Mononuclear cell (primary cell): Measurements from ENCODE around the gene FSCN2. TPM values are rescaled to one million over a fixed set of nuclear protein-coding genes. Genes with fewer than 3 reads are reported as not detected.
"Not testable (repeated sequence)": the region's sequence is repeated elsewhere in the genome, so short reads cannot be mapped to it uniquely, and the experiment has no call there.

Source experiments
- H3K27me3 ChIP-seq: 2 replicates; pipeline ENCODE4 v1.6.0; 2011; ENCODE audit warnings: low read length, control low read depth; ENCODE audit not compliant: insufficient read depth
- H3K4me1 ChIP-seq: 2 replicates; pipeline ENCODE4 v1.5.1; 2011; ENCODE audit warnings: mild to moderate bottlenecking, low read length, control low read depth; ENCODE audit not compliant: insufficient read depth
- H3K4me3 ChIP-seq: 2 replicates; pipeline ENCODE4 v1.5.1; 2011; ENCODE audit warnings: mild to moderate bottlenecking, low read length, moderate library complexity
- H3K9me3 ChIP-seq: 2 replicates; pipeline ENCODE4 v1.5.1; 2011; ENCODE audit warnings: low read depth, mild to moderate bottlenecking, control low read depth, low read length
- total RNA-seq: library from RNA; depleted of rRNA; stranded (reverse); fragments of >200 nt; gene quantifications from one replicate; pipeline ENCODE4 v1.2.3, GENCODE V29; 2012

FSCN2 gene
- total RNA-seq, 1 donor: 0.52 TPM

- Histone ChIP-seq H3K4me3 (no peak overlapping the region), H3K27me3 (no peaks in the 10 kb centered on the region), H3K9me3 (no peaks in the 10 kb centered on the region), H3K4me1 (peaks cover 9% of the 10 kb centered on the region)
Observed at GRCh38 chr17:81576621-81577277, 48.6 kb downstream of the FSCN2 start.

DNA sequence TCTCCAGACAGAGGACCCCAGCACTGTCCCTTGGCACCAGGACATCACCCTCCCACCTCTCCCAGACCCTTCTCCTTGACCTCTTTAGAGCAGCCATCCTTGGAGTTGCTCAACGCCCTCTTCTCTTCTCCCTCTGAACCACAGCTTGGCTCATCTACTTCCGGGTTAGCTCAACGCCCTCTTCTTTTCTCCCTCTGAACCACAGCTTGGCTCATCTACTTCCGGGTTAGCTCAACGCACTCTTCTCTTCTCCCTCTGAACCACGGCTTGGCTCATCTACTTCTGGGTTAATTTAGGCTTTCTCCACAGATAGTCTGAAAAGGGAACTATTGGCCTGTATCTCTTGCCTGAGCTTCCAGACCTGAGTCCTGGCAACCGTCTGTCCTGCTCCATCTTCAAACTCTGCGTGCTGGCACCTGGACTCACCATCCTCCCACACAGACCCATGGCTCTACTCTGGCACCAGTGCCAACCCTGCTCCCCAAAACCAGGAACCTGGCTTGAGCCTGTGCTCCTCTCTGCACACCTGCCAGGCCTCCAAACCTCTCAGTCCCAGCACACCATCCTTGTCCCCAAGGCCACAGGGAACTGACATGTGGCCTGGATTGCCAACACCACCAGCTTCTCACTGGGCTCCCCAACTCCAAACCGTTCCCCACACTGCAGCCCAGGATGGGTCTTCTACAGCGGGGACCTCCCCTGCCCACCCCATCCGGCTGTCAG is 49.3 kb downstream of the FSCN2 start:
- H3K9me3 ChIP-seq: no peaks in the 10 kb centered on the region
- no peak overlapping the region for H3K4me3 ChIP-seq
- peaks cover 9% of the 10 kb centered on the region for H3K4me1 ChIP-seq
- no peaks in the 10 kb centered on the region for H3K27me3 ChIP-seq

- no peak overlapping the region for H3K4me3 ChIP-seq
- H3K9me3 ChIP-seq: no peaks in the 10 kb centered on the region
- H3K27me3 ChIP-seq: no peaks in the 10 kb centered on the region
- peaks cover 9% of the 10 kb centered on the region for H3K4me1 ChIP-seq
Observed at GRCh38 chr17:81578038-81578441, 49.9 kb downstream of the FSCN2 start.

DNA sequence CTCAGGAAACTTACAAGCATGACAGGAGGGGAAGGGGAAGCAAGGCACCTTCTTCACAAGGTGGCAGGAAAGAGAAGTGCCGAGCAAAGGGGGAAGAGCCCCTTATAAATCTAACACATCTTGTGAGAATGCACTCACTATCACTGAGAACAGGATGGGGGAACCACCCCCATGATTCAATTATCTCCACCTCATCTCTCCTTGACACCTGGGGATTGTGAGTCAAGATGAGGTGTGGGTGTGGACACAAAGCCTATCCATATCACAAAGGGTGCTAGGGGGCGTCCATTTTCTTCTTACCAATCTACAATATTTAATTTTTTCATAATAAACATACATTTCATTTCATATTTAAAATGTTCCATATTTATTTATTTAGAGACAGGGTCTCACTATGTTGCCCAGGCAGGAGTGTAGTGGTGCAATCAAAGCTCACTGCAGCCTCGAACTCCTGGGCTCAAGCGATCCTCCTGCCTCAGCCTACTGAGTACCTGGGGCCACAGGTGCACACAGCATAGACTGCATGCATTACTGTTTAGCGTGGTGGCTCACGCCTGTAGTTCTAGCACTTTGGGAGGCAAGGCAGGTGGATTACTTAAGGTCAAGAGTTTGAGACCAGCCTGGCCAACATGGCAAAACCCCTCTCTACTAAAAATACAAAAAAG is 50.5 kb downstream of the FSCN2 start:
- H3K27me3 ChIP-seq: no peaks in the 10 kb centered on the region
- peaks cover 9% of the 10 kb centered on the region for H3K4me1 ChIP-seq
- no peaks in the 10 kb centered on the region for H3K9me3 ChIP-seq
- no peak overlapping the region for H3K4me3 ChIP-seq

GRCh38 chr17:81579298-81579697 is 51.1 kb downstream of the FSCN2 start:
- H3K27me3 ChIP-seq: no peaks in the 10 kb centered on the region
- peaks cover 9% of the 10 kb centered on the region for H3K4me1 ChIP-seq
- no peak overlapping the region for H3K4me3 ChIP-seq
- no peaks in the 10 kb centered on the region for H3K9me3 ChIP-seq

- no peaks in the 10 kb centered on the region for H3K9me3 ChIP-seq
- no peaks in the 10 kb centered on the region for H3K27me3 ChIP-seq
- H3K4me1 ChIP-seq: peaks cover 9% of the 10 kb centered on the region
- H3K4me3 ChIP-seq: no peak overlapping the region
Observed at GRCh38 chr17:81579821-81580321, 51.7 kb downstream of the FSCN2 start.

GRCh38 chr17:81580481-81580880 is 52.3 kb downstream of the FSCN2 start:
- H3K4me1 ChIP-seq: peaks cover 9% of the 10 kb centered on the region
- no peaks in the 10 kb centered on the region for H3K27me3 ChIP-seq
- H3K9me3 ChIP-seq: no peaks in the 10 kb centered on the region
- no peak overlapping the region for H3K4me3 ChIP-seq

- Histone ChIP-seq H3K9me3 (no peaks in the 10 kb centered on the region), H3K4me3 (no peak overlapping the region), H3K27me3 (no peaks in the 10 kb centered on the region), H3K4me1 (peaks cover 9% of the 10 kb centered on the region)
Observed at GRCh38 chr17:81581758-81582157, 53.6 kb downstream of the FSCN2 start.

DNA sequence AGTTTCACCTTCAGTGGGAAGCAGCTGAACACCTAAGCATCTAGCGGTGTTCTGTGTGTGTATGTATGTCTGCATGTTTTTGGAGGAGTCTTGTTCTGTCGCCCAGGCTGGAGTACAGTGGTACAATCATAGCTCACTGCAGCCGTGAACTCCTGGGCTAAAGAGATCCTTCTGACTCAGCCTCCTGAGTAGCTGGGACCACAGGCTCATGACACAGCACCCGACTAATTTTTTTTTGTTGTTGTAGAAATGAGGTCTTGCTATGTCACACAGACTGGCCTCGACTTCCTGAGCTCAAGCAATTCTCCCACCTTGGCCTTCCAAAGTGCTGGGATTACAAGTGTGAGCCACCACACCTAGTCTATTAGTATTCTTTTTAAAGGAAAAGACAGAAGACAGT is 54.2 kb downstream of the FSCN2 start:
- H3K4me1 ChIP-seq: peaks cover 9% of the 10 kb centered on the region
- H3K9me3 ChIP-seq: no peaks in the 10 kb centered on the region
- H3K27me3 ChIP-seq: no peaks in the 10 kb centered on the region
- no peak overlapping the region for H3K4me3 ChIP-seq

DNA sequence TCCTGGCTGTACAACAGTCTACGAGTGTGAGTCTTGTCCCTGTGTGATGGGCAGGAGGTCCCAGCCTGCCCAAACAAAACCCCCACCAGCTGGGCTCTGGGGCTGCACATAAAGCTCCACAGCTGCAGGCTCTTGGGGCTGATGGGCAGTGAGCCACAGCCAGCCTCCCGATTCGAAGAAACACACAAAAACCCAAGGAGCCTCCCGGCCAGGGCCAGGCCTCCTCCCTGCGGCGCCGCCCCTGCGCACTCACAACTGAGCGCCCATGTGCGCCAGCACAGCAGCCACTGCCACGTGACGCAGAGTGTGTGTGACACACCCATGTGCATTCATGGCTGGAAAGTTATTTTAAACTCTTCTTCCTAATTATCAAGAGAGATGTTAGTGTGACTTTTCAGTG is 54.6 kb downstream of the FSCN2 start:
- Histone ChIP-seq H3K4me3 (no peak overlapping the region), H3K4me1 (peaks cover 5% of the 10 kb centered on the region), H3K27me3 (no peaks in the 10 kb centered on the region), H3K9me3 (no peaks in the 10 kb centered on the region)

DNA sequence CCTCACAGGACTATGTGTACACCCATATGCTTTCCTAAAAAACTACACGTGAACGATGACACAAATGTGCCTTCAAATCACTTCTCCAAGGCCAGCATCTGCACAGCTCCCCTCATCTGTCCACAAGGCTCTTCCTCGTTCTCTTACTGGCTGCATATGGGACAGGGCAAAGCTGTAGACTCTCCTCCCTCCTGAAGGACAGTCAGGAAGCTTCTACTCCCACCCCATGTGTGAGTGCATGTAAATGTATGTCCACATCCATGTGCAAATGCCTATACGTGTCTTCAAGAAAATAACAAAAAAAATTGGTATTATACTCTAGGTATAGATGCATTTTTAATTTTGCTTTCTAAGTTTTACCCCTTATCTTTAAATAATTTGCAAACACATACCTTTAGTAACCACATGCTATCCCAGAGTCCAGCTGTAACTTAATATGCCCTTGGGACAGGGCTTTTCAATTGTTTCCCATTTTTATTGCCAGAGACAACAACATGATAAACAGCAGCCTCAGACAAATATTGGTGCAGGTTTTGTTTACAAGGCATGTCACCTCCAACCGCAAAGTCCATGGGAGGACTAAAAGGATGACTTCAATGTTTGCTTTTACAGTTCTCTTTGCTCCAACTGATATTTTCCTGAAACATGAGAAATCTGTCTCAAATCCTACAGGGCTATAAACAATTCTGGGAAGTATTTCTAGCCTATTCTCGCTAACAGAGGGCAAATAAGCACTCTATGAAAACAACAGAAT is 55.6 kb downstream of the FSCN2 start:
- no peaks in the 10 kb centered on the region for H3K4me1 ChIP-seq
- no peaks in the 10 kb centered on the region for H3K9me3 ChIP-seq
- H3K4me3 ChIP-seq: no peak overlapping the region
- no peaks in the 10 kb centered on the region for H3K27me3 ChIP-seq

GRCh38 chr17:81584771-81585170 is 56.6 kb downstream of the FSCN2 start:
- H3K4me3 ChIP-seq, H3K27me3 ChIP-seq, H3K4me1 ChIP-seq, H3K9me3 ChIP-seq: not testable (repeated sequence)

DNA sequence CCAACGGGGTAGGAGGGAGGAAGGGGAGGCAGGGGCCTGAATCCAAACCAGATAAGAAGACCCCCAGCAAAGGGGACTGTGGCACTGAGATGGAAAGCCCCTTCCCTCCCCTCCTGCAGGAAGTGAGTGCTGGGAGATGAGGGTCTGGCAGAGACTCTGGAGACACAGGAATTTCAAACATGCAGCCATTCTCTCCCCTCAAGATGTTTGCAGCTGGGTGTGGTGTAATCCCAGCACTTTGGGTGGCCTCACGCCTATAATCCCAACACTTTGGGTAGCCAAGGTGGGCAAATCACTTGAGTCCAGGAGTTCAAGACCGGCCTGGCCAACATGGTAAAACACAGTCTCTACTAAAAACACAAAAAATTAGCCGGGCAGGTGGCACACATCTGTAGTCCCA is 57.9 kb downstream of the FSCN2 start:
- H3K4me1 ChIP-seq: no peaks in the 10 kb centered on the region
- H3K4me3 ChIP-seq: no peak overlapping the region
- H3K9me3 ChIP-seq: no peaks in the 10 kb centered on the region
- H3K27me3 ChIP-seq: no peaks in the 10 kb centered on the region
